AG04449 (cell line): ENCODE measurements around the gene TRERF1.

Source experiments
- CTCF ChIA-PET: fragments of 350-600 bp; formaldehyde crosslinking; extraction: SDS; loops from one replicate; lab custom pipeline; 2021; ENCODE audit warnings: antibody characterized with exemption; lab: Yijun Ruan, JAX
- POLR2A ChIA-PET: fragments of 400-600, 350-600 bp; formaldehyde crosslinking; extraction: SDS; loops from one replicate; lab custom pipeline; 2020; ENCODE audit warnings: antibody characterized with exemption, inconsistent platforms; lab: Yijun Ruan, JAX
- DNase-seq: peaks from one replicate; pipeline ENCODE4 v3.0.0-alpha.2; 2010; ENCODE audit warnings: low read depth, low spot score
- H3K4me3 ChIP-seq: 2 replicates; pipeline ENCODE4 v1.5.1; 2011; ENCODE audit warnings: low read depth, mild to moderate bottlenecking, control low read depth, low read length
- TF ChIP-seq, protein P1 (sequence below): IDR thresholded peaks from one replicate; pipeline ENCODE4 v1.5.1; 2011; ENCODE audit warnings: mild to moderate bottlenecking, moderate library complexity, low read length, control low read depth, inconsistent platforms; ENCODE audit not compliant: insufficient read depth; ENCODE audit errors: missing control alignments

TRERF1 gene

DNA sequence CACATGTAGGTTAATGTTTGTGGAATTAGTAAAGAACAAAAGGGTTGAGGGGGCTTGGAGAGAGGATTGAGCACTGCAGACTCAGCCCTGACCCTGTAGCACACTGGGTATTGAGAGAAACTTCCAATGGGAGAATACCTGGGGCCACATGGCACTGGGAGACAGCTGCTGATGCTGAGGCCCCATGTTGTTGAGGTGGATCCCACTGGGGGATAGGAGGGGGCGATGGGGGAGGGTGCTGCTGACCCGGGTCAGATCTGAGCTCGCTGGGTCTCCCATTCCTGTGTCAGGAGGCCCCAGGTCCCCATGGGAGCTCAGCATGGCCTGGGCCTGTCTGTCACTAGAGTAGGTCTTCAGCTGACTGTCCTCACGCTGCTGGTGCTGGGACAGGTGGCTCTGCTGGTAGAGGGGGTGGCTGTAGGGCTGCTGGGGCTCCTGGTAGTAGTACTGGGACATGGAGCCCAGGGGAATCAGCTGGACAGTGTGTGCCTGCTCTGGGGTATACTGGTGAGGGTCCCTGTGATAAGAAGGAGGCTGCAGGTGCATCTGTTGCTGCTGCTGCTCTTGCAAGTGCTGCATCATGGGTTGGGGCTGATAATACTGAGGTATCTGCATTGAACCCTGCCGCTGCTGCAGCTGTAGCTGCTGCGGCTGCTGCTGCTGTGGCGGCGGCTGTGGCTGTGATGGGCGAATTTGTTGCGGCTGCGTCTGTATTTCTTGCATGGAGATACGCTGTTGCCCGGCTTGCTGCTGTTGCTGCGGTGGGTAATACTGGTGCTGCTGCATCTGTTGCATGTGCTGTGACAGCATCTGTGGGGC is 183.5 kb downstream of the TRERF1 start:
- TF ChIP-seq, protein P1, sequence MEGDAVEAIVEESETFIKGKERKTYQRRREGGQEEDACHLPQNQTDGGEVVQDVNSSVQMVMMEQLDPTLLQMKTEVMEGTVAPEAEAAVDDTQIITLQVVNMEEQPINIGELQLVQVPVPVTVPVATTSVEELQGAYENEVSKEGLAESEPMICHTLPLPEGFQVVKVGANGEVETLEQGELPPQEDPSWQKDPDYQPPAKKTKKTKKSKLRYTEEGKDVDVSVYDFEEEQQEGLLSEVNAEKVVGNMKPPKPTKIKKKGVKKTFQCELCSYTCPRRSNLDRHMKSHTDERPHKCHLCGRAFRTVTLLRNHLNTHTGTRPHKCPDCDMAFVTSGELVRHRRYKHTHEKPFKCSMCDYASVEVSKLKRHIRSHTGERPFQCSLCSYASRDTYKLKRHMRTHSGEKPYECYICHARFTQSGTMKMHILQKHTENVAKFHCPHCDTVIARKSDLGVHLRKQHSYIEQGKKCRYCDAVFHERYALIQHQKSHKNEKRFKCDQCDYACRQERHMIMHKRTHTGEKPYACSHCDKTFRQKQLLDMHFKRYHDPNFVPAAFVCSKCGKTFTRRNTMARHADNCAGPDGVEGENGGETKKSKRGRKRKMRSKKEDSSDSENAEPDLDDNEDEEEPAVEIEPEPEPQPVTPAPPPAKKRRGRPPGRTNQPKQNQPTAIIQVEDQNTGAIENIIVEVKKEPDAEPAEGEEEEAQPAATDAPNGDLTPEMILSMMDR: no peak
- ChIA-PET CTCF (interaction anchor here (1.1 to 2.3 kb wide), 3 partner anchors 264 to 279 kb away, joined by 3 to 13 read pairs (median 4); no protein-coding TSS in a partner anchor), POLR2A (no interaction called here)
- H3K4me3 ChIP-seq: no peak overlapping the region
- no peak for DNase-seq

DNA sequence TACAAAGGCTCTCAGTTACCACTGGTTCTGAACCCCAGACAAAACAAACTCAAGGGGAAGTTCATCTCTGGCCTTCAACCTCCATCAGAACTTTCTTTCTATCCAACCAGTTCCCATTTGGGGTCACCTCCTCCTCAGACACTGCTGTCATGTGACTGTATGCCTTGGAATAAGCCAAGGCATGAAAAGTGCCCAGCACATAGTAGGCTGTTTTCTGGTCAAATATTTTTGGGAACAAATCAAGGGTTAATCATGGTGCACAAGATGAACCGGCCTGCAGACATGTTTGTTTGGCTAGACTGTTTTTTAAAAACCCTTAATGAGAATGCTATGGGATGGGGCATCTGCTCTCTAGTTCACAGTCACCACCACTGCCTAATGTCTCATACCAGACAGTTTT is 185.2 kb downstream of the TRERF1 start:
- ChIA-PET POLR2A (no interaction called here), CTCF (interaction anchor here (1.6 to 8.9 kb wide), 2 partner anchors 34 to 281 kb away, joined by 3 to 115 read pairs; no protein-coding TSS in a partner anchor)
- TF ChIP-seq, protein P1: no peak
- no peak for DNase-seq
- no peak overlapping the region for H3K4me3 ChIP-seq

DNA sequence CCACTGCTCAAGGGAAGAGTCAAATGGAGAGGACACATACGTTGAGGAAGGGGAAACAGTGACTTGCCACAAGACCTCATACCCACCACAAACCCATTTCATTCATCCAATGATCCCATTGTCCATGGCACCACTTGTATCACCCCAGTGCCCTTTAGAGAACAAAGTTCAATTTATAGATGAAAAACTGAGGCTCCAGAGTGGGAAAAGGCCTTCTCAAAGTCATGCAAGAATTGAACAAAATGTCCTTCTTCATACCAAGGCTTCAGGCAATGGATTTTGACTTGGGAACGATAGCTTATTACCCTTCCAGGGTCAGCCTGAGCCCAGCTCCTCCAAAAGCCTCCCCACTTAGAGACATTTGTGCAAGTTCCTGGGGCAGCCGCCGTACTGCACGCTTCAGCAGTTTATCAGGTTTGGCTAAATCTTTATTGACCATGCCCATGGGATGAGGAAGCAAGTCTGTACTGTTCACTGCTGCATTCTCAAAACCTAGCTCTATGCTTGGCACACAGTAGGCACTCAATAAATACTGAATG is 186.8 kb downstream of the TRERF1 start:
- ChIA-PET CTCF (interaction anchor here (0.8 to 8.9 kb wide), 6 partner anchors 8 to 282 kb away, joined by 3 to 115 read pairs (median 4); no protein-coding TSS in a partner anchor), POLR2A (no interaction called here)
- no peak overlapping the region for H3K4me3 ChIP-seq
- no peak for DNase-seq
- TF ChIP-seq, protein P1: no peak

DNA sequence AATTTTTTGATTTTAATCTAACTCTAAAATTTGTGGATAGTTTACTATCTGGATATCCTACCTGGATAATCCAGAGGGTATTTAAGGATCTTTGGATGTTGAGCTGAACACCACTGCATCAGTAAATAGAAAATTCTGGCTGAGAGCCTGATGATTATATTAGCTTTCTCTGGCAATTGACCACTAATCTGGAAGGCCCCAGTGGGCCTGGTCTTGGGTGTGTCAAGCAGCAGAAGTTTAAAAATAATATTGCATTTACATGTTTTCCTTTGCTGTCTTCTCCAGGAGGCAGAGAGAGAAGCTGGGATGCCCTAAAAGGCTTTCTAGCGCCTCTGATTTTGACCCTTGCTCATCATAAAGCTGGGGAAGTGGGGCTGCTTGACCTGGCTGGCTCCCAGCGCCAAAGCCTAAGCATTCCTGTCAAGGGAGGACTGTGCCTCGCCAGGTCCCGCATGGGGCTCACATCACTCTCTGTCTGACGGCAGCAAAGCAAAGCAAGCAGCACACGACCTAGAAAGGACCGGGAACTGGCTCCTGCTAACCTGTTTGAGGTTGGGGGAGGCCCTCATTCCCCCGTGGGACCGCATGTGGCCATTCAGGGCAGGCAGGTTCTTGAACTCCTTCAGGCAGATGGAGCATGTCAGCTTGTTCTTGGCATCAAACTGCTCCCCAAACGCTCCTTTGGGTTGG is 187.4 kb downstream of the TRERF1 start:
- POLR2A ChIA-PET: no interaction called here
- TF ChIP-seq, protein P1: no peak
- no peak overlapping the region for H3K4me3 ChIP-seq
- CTCF ChIA-PET: interaction anchor here (1.1 to 8.9 kb wide), 5 partner anchors 8 to 283 kb away, joined by 3 to 115 read pairs (median 7); no protein-coding TSS in a partner anchor
- DNase-seq: no peak

DNA sequence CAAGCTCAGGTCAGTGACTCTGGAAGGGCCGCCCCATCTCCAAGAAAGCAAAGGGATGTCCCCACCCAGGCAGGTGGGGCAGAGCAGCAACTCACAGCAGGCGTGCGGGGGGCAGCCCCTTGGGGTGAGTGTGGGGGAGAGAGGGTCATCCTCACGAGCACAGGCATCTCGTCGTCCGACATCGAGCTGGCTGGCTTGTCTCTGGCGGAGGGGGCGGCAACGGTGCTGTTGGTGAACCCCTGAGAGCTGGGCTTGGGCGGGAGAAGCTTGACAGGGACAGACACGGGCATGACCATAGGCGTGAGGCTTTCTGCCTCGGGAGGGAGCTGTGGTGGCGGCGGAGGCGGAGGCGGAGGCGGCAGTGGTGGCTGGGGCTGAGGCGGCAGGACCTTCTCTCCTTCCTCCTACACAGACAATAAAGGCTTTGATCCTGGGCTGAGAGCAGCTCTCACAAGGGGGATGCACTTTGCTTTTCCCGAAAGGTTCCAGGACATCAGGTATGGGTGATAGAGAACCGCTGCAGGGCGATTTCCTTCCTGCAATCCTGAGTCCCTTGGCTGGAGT is 188.5 kb downstream of the TRERF1 start:
- POLR2A ChIA-PET: no interaction called here
- DNase-seq: no peak
- TF ChIP-seq, protein P1: no peak
- H3K4me3 ChIP-seq: no peak overlapping the region
- CTCF ChIA-PET: interaction anchor here (0.8 to 8.9 kb wide), 6 partner anchors 9 to 284 kb away, joined by 3 to 115 read pairs (median 6); no protein-coding TSS in a partner anchor
